ENCODE measurements around the gene RBM33. TPM values are rescaled to one million over a fixed set of nuclear protein-coding genes. Genes with fewer than 3 reads are reported as not detected.

RBM33 gene
- total RNA-seq, 1 donor, result 23.7 TPM

DNA sequence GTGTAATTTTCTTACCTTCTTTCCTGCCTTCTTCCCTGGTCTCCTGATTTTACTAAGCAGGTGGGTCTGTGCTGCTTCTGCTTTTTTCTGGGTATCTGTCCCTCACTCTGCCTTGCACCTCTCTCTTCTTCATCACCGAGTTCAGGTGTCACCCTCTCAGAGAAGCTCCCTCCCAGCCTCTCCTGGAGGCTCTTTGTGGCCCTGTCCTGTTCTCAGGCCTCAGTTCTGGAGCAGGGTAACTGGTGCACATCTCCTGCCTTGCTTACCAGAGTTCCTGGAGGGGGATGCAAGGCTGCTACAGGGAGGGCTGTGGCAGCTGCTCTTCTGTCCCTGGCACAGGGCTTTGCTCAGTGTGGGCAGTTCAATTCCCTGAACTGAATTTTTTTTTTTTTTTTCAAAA lies 66.1 kb downstream of the RBM33 start:
- TF ChIP-seq, protein P1, sequence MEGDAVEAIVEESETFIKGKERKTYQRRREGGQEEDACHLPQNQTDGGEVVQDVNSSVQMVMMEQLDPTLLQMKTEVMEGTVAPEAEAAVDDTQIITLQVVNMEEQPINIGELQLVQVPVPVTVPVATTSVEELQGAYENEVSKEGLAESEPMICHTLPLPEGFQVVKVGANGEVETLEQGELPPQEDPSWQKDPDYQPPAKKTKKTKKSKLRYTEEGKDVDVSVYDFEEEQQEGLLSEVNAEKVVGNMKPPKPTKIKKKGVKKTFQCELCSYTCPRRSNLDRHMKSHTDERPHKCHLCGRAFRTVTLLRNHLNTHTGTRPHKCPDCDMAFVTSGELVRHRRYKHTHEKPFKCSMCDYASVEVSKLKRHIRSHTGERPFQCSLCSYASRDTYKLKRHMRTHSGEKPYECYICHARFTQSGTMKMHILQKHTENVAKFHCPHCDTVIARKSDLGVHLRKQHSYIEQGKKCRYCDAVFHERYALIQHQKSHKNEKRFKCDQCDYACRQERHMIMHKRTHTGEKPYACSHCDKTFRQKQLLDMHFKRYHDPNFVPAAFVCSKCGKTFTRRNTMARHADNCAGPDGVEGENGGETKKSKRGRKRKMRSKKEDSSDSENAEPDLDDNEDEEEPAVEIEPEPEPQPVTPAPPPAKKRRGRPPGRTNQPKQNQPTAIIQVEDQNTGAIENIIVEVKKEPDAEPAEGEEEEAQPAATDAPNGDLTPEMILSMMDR (IDR thresholded peaks at IDR 0.05; ENCODE audit: insufficient read depth, low read depth, low read length), result no peak
- DNase-seq (ENCODE audit: low read depth), result no peak
- no peak overlapping the region for H3K4me3 ChIP-seq (ENCODE audit: low read depth, low read length)

DNA sequence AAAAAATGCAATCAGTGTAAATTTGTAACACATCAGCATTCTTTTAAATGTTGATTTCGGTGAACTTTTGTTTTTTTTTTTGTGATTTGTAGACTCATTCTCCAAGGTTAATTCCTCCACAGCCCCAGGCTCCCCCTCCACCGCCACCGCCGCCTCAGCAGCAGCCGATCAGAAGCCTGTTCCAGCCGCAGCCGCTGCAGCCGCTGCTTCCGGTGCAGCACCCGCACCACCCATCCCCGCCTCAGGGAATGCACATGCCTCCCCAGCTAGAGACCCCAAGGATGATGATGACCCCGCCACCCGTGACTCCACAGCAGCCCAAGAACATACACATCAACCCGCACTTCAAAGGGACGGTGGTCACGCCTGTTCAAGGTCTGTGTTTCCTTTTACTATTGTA lies 66.6 kb downstream of the RBM33 start:
- no peak for DNase-seq (ENCODE audit: low read depth)
- no peak overlapping the region for H3K4me3 ChIP-seq (ENCODE audit: low read depth, low read length)
- TF ChIP-seq, protein P1 (IDR thresholded peaks at IDR 0.05; ENCODE audit: insufficient read depth, low read depth, low read length), result no peak

DNA sequence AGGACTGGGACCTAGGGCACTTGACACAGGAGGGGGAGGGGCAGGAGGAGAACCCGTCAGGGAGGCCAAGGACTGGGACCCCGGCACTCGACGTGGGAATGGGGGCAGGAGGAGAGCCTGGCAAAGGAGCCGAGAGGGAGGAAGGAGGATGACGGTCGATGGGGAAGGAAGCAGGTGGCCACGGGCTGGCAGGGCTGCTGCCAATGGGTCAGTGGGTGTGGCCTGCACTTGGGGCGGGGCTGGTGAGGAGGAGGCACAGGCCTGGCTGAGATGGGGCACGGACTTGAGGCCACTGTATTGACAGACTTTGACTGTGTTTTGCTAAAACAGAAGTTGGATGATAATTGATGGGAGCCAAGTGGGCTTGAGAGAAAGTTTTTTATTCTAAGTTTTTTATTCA lies 68.9 kb downstream of the RBM33 start:
- H3K4me3 ChIP-seq (ENCODE audit: low read depth, low read length), result no peak overlapping the region
- TF ChIP-seq, protein P1 (IDR thresholded peaks at IDR 0.05; ENCODE audit: insufficient read depth, low read depth, low read length), result no peak
- DNase-seq (ENCODE audit: low read depth), result no peak

DNA sequence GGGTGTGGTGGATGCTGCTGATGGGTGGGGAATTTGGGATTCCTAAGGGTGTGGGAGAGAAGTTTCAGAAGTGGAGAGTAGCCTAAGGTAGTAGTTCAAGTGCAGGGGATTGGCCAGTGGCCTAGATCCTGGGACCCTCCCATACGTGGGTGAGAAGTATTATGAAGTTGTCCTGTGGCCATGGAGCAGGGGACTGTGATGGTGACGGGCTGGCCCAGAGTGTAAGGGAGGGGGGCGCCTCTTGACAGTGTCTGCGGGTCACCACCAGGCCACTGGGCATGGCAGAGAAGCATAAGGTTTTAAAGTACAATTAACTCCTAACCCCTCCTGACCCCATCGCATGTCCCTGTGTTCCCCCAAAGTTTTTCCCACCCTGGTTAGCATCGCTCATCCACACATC lies 70.2 kb downstream of the RBM33 start:
- no peak for DNase-seq (ENCODE audit: low read depth)
- H3K4me3 ChIP-seq (ENCODE audit: low read depth, low read length), result no peak overlapping the region
- TF ChIP-seq, protein P1 (IDR thresholded peaks at IDR 0.05; ENCODE audit: insufficient read depth, low read depth, low read length), result no peak

DNA sequence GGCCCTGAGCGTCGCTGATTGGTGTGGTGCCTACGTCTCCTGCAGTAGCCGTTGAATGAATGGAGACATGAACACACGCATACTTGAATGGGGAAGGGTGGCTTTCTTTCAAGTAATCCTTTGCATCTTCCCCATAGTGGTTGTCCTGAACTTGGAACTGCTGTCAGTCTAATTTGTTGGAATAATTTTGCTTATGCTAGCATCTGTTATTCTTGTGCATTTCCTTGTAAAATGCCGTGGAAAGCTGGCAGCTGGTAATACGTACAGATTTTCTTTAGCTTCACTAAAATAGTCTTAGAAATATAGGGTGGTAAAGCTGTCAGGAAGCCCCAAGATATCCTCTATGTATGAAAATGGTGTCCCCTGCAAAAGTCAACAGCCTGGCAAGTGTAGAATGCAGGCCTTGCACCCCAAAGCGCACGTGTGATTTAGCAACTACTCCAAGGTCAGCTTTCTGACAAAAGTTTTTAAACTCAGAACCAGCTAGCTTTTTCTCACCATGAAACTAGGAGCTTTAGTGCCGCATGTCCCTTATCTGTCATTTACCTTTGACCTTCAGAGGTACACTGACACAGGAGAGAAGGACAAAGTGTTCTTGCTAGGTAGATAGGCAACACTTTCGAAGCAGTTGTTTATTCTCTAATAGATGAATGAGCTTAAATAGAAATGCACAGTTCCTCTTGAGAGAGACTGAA lies 70.8 kb downstream of the RBM33 start:
- no peak overlapping the region for H3K4me3 ChIP-seq (ENCODE audit: low read depth, low read length)
- DNase-seq (ENCODE audit: low read depth), result no peak
- TF ChIP-seq, protein P1 (IDR thresholded peaks at IDR 0.05; ENCODE audit: insufficient read depth, low read depth, low read length), result no peak

DNA sequence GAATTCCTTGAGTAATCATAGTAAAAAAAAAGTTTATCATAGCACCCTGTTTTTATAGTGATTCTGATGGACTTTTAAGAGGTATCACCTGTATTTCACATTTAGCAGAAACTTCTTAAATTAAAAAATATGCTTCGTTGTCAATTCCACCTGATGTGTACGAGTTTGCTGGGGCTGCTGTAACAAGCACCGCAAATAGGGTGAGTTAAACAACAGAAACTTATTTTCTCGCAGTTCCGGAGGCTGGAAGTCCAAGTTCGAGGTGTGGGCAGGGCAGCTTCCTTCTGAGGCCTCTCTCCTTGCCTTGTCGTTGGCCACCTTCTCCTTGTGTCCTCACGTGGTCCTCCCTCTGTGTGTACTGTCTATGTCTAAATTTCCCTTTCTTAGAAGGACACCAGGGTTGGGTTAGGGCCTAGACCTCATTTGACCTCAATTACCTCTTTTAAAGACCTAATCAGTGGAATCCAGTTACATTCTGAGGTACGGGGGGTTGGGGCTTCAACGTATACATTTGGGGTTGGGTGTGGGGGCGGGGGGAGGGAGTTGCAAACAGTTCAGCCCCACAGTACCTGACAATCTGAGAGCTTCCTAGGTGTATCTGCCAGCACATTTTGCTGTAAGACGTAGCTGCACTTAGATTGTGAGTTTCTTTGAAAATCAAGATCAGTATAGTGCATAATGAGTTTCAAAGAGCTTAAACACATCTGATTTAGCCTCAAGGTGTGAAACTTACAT lies 72.7 kb downstream of the RBM33 start:
- DNase-seq (ENCODE audit: low read depth), result no peak
- H3K4me3 ChIP-seq (ENCODE audit: low read depth, low read length), result no peak overlapping the region
- TF ChIP-seq, protein P1 (IDR thresholded peaks at IDR 0.05; ENCODE audit: insufficient read depth, low read depth, low read length), result no peak

All from fibroblast of villous mesenchyme (primary cell).